Astrocyte (in vitro differentiated cells and primary cell): ENCODE results near the gene PCDHB8. TPM values are rescaled to one million over a fixed set of nuclear protein-coding genes. Genes with fewer than 3 reads are reported as not detected.
"Not testable (repeated sequence)": the region's sequence is repeated elsewhere in the genome, so short reads cannot be mapped to it uniquely, and the experiment has no call there.

ENCODE experiments used
- DNase-seq: peaks from one replicate; pipeline ENCODE4 v3.0.0-alpha.2; 2010; ENCODE audit warnings: low read depth
- FAIRE-seq: peaks from 2 replicates; lab custom pipeline; 2011; peaks lifted over from hg19 to GRCh38; lab: Jason Lieb, UNC
- H2AFZ ChIP-seq: 2 replicates; pipeline ENCODE4 v1.6.0; 2012; ENCODE audit warnings: low read depth, low read length, inconsistent platforms
- H3K27ac ChIP-seq: 2 replicates; pipeline ENCODE4 v1.5.1; 2011; ENCODE audit warnings: low read depth, low read length, inconsistent platforms
- H3K27me3 ChIP-seq: 2 replicates; pipeline ENCODE4 v1.6.0; 2011; ENCODE audit warnings: low read length, inconsistent platforms; ENCODE audit not compliant: insufficient read depth
- H3K36me3 ChIP-seq: 2 replicates; pipeline ENCODE4 v1.5.1; 2011; ENCODE audit warnings: low read length, inconsistent platforms; ENCODE audit not compliant: insufficient read depth
- H3K4me1 ChIP-seq: 2 replicates; pipeline ENCODE4 v1.5.1; 2011; ENCODE audit warnings: low read length, inconsistent platforms; ENCODE audit not compliant: insufficient read depth
- H3K4me2 ChIP-seq: 2 replicates; pipeline ENCODE4 v1.6.0; 2012; ENCODE audit warnings: low read length, inconsistent platforms
- H3K4me3 ChIP-seq: 2 replicates; pipeline ENCODE4 v1.5.1; 2011; ENCODE audit warnings: low read depth, mild to moderate bottlenecking, low read length, inconsistent platforms; ENCODE audit not compliant: insufficient read depth
- H3K79me2 ChIP-seq: 2 replicates; pipeline ENCODE4 v1.6.0; 2012; ENCODE audit warnings: mild to moderate bottlenecking, low read length, inconsistent platforms; ENCODE audit not compliant: insufficient read depth
- H3K9ac ChIP-seq: 2 replicates; pipeline ENCODE4 v1.6.0; 2012; ENCODE audit warnings: mild to moderate bottlenecking, low read length, inconsistent platforms
- H3K9me3 ChIP-seq: 2 replicates; pipeline ENCODE4 v1.5.1; 2012; ENCODE audit warnings: low read depth, mild to moderate bottlenecking, low read length, inconsistent platforms; ENCODE audit not compliant: insufficient read depth
- H4K20me1 ChIP-seq: 2 replicates; pipeline ENCODE4 v1.6.0; 2012; ENCODE audit warnings: low read length, inconsistent platforms; ENCODE audit not compliant: insufficient read depth
- H3K27ac Mint-ChIP-seq: one replicate; pipeline ENCODE4 v1.8.0; 2021; ENCODE audit warnings: mild to moderate bottlenecking, mixed read lengths; ENCODE audit not compliant: unreplicated experiment
- H3K27me3 Mint-ChIP-seq: one replicate; pipeline ENCODE4 v1.8.0; 2021; ENCODE audit warnings: low read depth, mixed read lengths; ENCODE audit not compliant: unreplicated experiment
- H3K36me3 Mint-ChIP-seq: one replicate; pipeline ENCODE4 v1.8.0; 2021; ENCODE audit warnings: low read depth, mixed read lengths; ENCODE audit not compliant: unreplicated experiment
- H3K4me1 Mint-ChIP-seq: one replicate; pipeline ENCODE4 v1.8.0; 2021; ENCODE audit warnings: low read depth, mixed read lengths; ENCODE audit not compliant: unreplicated experiment
- H3K4me3 Mint-ChIP-seq: one replicate; pipeline ENCODE4 v1.8.0; 2021; ENCODE audit warnings: mild to moderate bottlenecking, moderate library complexity, mixed read lengths; ENCODE audit not compliant: unreplicated experiment
- H3K9me3 Mint-ChIP-seq: one replicate; pipeline ENCODE4 v1.8.0; 2021; ENCODE audit warnings: mild to moderate bottlenecking, mixed read lengths; ENCODE audit not compliant: unreplicated experiment
- EZH2 ChIP-seq: IDR thresholded peaks from 2 replicates; pipeline ENCODE4 v1.6.1; 2012; ENCODE audit warnings: mild to moderate bottlenecking, low read length, inconsistent platforms; ENCODE audit not compliant: insufficient read depth
- total RNA-seq: library from RNA; stranded (reverse); gene quantifications from 2 replicates; pipeline ENCODE4 v1.2.1, GENCODE V29; 2021
- TF ChIP-seq, protein P1 (sequence below): IDR thresholded peaks from 2 replicates; pipeline ENCODE4 v1.5.1; 2011; ENCODE audit warnings: low read depth, mild to moderate bottlenecking, inconsistent platforms, low read length, moderate library complexity; ENCODE audit not compliant: insufficient read depth

Gene PCDHB8
- total RNA-seq, 1 donor from 2014 or later = 4.9 TPM

DNA sequence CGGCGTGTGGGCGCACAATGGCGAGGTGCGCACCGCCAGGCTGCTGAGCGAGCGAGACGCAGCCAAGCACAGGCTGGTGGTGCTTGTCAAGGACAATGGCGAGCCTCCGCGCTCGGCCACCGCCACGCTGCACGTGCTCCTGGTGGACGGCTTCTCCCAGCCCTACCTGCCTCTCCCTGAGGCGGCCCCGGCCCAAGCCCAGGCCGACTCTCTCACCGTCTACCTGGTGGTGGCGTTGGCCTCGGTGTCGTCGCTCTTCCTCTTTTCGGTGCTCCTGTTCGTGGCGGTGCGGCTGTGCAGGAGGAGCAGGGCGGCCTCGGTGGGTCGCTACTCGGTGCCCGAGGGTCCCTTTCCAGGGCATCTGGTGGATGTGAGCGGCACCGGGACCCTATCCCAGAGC, 25.5 kb upstream of the PCDHB8 start:
- FAIRE-seq = not testable (repeated sequence)

DNA sequence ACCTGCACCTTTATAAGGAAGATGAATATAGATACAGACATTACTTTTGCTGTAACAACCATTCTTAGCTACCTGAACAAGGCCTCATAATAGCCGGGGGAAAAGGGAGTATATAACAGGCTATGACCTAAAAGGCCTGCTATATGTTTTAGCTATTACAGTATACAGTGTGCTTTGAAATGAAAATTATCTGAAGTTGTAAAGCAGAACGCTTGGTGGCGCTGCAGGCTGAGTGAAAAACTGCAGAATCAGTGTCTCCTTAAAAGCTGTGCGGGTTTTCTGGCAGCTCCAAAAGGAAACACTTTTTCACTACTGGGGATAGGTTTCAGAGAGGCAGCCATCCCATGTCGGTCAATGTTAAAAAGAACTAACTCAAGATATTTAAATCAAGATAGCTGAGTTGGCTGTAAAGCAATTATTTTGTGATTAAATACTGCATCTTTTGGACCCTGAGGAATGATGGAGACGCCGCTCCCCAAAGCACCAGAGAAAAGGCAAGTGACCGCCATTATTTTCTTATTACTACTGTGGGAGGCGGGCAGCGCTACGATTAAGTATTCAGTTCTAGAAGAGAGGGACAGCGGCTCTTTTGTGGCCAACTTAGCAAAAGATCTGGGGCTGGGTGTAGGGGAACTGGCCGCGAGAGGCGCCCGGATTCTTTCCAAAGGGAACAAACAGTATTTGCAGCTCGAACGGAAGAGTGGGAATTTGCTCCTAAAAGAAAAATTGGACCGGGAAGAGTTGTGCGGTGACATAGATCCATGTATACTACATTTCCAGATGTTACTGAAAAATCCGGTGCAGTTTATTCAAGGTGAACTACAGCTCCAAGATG, 21.8 kb upstream of the PCDHB8 start:
- H3K4me2 ChIP-seq = no peak overlapping the region
- H3K4me3 Mint-ChIP-seq = no peak overlapping the region
- no peak for TF ChIP-seq EZH2
- TF ChIP-seq, protein P1, sequence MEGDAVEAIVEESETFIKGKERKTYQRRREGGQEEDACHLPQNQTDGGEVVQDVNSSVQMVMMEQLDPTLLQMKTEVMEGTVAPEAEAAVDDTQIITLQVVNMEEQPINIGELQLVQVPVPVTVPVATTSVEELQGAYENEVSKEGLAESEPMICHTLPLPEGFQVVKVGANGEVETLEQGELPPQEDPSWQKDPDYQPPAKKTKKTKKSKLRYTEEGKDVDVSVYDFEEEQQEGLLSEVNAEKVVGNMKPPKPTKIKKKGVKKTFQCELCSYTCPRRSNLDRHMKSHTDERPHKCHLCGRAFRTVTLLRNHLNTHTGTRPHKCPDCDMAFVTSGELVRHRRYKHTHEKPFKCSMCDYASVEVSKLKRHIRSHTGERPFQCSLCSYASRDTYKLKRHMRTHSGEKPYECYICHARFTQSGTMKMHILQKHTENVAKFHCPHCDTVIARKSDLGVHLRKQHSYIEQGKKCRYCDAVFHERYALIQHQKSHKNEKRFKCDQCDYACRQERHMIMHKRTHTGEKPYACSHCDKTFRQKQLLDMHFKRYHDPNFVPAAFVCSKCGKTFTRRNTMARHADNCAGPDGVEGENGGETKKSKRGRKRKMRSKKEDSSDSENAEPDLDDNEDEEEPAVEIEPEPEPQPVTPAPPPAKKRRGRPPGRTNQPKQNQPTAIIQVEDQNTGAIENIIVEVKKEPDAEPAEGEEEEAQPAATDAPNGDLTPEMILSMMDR = no peak
- no peaks in the 10 kb centered on the region for H3K4me1 Mint-ChIP-seq
- no peak overlapping the region for H3K27ac Mint-ChIP-seq
- peaks cover 15% of the 10 kb centered on the region for H3K9me3 ChIP-seq
- H3K27ac ChIP-seq = no peak overlapping the region
- no peak overlapping the region for H2AFZ ChIP-seq
- H3K4me3 ChIP-seq = no peak overlapping the region
- no peak for DNase-seq
- H3K27me3 Mint-ChIP-seq = no peaks in the 10 kb centered on the region
- peaks cover 13% of the 10 kb centered on the region for H3K36me3 Mint-ChIP-seq
- H4K20me1 ChIP-seq = no peaks in the 10 kb centered on the region
- no peak for FAIRE-seq
- no peaks in the 10 kb centered on the region for H3K36me3 ChIP-seq
- no peaks in the 10 kb centered on the region for H3K79me2 ChIP-seq
- H3K9ac ChIP-seq = no peak overlapping the region
- H3K9me3 Mint-ChIP-seq = peaks cover 25% of the 10 kb centered on the region
- H3K4me1 ChIP-seq = no peaks in the 10 kb centered on the region
- H3K27me3 ChIP-seq = no peaks in the 10 kb centered on the region

More for the DNA sequence above, 25.5 kb upstream of the PCDHB8 start:
- not testable (repeated sequence) for H2AFZ ChIP-seq, H3K27me3 ChIP-seq, H4K20me1 ChIP-seq, H3K36me3 ChIP-seq, H3K4me1 Mint-ChIP-seq, H3K27ac Mint-ChIP-seq, H3K4me3 Mint-ChIP-seq, H3K27ac ChIP-seq, H3K4me3 ChIP-seq, H3K4me1 ChIP-seq, H3K27me3 Mint-ChIP-seq, H3K9ac ChIP-seq, DNase-seq, H3K79me2 ChIP-seq, H3K4me2 ChIP-seq
- H3K36me3 Mint-ChIP-seq = peaks cover 13% of the 10 kb centered on the region
- H3K9me3 ChIP-seq = peaks cover 18% of the 10 kb centered on the region
- H3K9me3 Mint-ChIP-seq = peaks cover 23% of the 10 kb centered on the region

DNA sequence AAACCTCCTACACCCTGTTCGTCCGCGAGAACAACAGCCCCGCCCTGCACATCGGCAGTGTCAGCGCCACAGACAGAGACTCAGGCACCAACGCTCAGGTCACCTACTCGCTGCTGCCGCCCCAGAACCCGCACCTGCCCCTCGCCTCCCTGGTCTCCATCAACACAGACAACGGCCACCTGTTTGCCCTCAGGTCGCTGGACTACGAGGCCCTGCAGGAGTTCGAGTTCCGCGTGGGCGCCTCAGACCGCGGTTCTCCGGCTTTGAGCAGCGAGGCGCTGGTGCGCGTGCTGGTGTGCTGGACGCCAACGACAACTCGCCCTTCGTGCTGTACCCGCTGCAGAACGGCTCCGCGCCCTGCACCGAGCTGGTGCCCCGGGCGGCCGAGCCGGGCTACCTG, 20.2 kb upstream of the PCDHB8 start:
- H3K27me3 ChIP-seq, H3K27ac Mint-ChIP-seq, H3K4me1 ChIP-seq, H3K36me3 Mint-ChIP-seq, H3K79me2 ChIP-seq, H3K27me3 Mint-ChIP-seq, DNase-seq, H3K4me3 ChIP-seq, H4K20me1 ChIP-seq, H3K9me3 ChIP-seq, H3K36me3 ChIP-seq, H3K4me2 ChIP-seq, H3K9ac ChIP-seq, FAIRE-seq, H3K4me1 Mint-ChIP-seq, H3K27ac ChIP-seq, H2AFZ ChIP-seq, H3K4me3 Mint-ChIP-seq: not testable (repeated sequence)
- peaks cover 15% of the 10 kb centered on the region for H3K9me3 Mint-ChIP-seq

DNA sequence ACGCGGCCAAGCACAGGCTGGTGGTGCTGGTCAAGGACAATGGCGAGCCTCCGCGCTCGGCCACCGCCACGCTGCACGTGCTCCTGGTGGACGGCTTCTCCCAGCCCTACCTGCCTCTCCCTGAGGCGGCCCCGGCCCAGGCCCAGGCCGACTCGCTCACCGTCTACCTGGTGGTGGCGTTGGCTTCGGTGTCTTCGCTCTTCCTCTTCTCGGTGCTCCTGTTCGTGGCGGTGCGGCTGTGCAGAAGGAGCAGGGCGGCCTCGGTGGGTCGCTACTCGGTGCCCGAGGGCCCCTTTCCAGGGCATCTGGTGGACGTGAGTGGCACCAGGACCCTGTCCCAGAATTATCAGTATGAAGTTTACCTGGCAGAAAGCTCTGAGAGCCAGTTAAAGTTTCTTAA, 19.7 kb upstream of the PCDHB8 start:
- H3K27ac Mint-ChIP-seq, H3K9ac ChIP-seq, H3K27ac ChIP-seq, H2AFZ ChIP-seq, H3K36me3 ChIP-seq, H3K36me3 Mint-ChIP-seq, DNase-seq, H3K4me2 ChIP-seq, H3K4me1 ChIP-seq, H4K20me1 ChIP-seq, H3K27me3 Mint-ChIP-seq, FAIRE-seq, H3K4me3 Mint-ChIP-seq, H3K4me3 ChIP-seq, H3K27me3 ChIP-seq, H3K79me2 ChIP-seq, H3K4me1 Mint-ChIP-seq: not testable (repeated sequence)
- peaks cover 13% of the 10 kb centered on the region for H3K9me3 Mint-ChIP-seq
- H3K9me3 ChIP-seq = peaks cover 11% of the 10 kb centered on the region
